ENCODE results near the gene COLGALT1. TPM values are rescaled to one million over a fixed set of nuclear protein-coding genes. Genes with fewer than 3 reads are reported as not detected.

Gene COLGALT1
- polyA plus RNA-seq, 1 of the 3 experiments (the other 2 are of a cell fraction) = 83.8 TPM

DNA sequence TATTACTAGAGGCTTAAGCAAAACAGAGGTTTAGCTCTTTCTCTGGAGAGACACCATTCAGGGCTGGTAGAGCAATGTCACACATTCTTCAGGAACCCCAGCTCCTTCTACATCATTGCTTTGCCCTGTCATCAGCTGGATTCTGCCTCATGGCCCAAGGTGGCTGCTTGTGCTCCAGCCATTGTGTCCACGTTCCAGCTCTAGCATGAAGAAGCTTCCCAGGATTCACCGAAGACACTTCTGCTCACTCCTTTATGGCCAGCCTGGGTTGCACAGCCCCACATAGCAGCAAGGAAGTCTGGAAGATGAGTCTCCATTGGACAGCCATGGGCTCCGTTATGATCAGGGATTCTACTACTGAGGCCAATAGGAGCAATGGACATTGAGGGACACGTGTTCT, 30.8 kb upstream of the COLGALT1 start:
- CTCF ChIA-PET = no interaction called here
- H3K27ac ChIP-seq (ENCODE audit: low read depth in 2 of 2, low read length in 1 of 2) = no peak overlapping the region
- H3F3A ChIP-seq (replicated peaks; ENCODE audit: insufficient read depth) = no peaks in the 10 kb centered on the region
- 60% methylated on average over 4 of the region's 4 CpGs for WGBS (ENCODE audit: low lambda C conversion rate)
- no peak overlapping the region for H3K4me3 ChIP-seq (ENCODE audit: low read depth in 2 of 2, low read length in 1 of 2)
- H2AFZ ChIP-seq (ENCODE audit: low read depth) = no peak overlapping the region
- H3K27me3 ChIP-seq (ENCODE audit: insufficient read depth) = no peaks in the 10 kb centered on the region
- POLR2A ChIA-PET = no interaction called here
- no peaks in the 10 kb centered on the region for H3K4me1 ChIP-seq (ENCODE audit: control insufficient read depth in 1 of 2, insufficient read depth in 2 of 2, low read depth in 1 of 2, low read length in 1 of 2)
- H3K9me3 ChIP-seq = no peaks in the 10 kb centered on the region
- H3K4me2 ChIP-seq = no peak overlapping the region
- no peaks in the 10 kb centered on the region for H3K79me2 ChIP-seq (ENCODE audit: insufficient read depth)
- H4K20me1 ChIP-seq (ENCODE audit: insufficient read depth) = no peaks in the 10 kb centered on the region
- peaks cover 0 to 4% of the 10 kb centered on the region in 2 experiments for H3K36me3 ChIP-seq (replicated peaks in 1 of 2; ENCODE audit: control insufficient read depth in 1 of 2, insufficient read depth in 2 of 2, low read length in 1 of 2)
- DNase-seq = no peak
- TF ChIP-seq, protein P1, sequence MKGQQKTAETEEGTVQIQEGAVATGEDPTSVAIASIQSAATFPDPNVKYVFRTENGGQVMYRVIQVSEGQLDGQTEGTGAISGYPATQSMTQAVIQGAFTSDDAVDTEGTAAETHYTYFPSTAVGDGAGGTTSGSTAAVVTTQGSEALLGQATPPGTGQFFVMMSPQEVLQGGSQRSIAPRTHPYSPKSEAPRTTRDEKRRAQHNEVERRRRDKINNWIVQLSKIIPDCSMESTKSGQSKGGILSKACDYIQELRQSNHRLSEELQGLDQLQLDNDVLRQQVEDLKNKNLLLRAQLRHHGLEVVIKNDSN (IDR thresholded peaks at IDR 0.05; ENCODE audit: borderline replicate concordance, low read depth) = no peak
- TF ChIP-seq, protein P2, sequence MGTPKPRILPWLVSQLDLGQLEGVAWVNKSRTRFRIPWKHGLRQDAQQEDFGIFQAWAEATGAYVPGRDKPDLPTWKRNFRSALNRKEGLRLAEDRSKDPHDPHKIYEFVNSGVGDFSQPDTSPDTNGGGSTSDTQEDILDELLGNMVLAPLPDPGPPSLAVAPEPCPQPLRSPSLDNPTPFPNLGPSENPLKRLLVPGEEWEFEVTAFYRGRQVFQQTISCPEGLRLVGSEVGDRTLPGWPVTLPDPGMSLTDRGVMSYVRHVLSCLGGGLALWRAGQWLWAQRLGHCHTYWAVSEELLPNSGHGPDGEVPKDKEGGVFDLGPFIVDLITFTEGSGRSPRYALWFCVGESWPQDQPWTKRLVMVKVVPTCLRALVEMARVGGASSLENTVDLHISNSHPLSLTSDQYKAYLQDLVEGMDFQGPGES (IDR thresholded peaks at IDR 0.05; ENCODE audit: low read depth, low read length) = no peak
- TF ChIP-seq, protein P3, sequence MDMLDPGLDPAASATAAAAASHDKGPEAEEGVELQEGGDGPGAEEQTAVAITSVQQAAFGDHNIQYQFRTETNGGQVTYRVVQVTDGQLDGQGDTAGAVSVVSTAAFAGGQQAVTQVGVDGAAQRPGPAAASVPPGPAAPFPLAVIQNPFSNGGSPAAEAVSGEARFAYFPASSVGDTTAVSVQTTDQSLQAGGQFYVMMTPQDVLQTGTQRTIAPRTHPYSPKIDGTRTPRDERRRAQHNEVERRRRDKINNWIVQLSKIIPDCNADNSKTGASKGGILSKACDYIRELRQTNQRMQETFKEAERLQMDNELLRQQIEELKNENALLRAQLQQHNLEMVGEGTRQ (IDR thresholded peaks at IDR 0.05; ENCODE audit: borderline replicate concordance, low read depth, low read length) = no peak
- no peak for TF ChIP-seq RCOR1 (IDR thresholded peaks at IDR 0.05; ENCODE audit: low read length)
- no peak for TF ChIP-seq NFIC (IDR thresholded peaks at IDR 0.05; ENCODE audit: borderline replicate concordance)
- no peak overlapping the region for H3K9ac ChIP-seq
- H3K9me2 ChIP-seq = no peaks in the 10 kb centered on the region

DNA sequence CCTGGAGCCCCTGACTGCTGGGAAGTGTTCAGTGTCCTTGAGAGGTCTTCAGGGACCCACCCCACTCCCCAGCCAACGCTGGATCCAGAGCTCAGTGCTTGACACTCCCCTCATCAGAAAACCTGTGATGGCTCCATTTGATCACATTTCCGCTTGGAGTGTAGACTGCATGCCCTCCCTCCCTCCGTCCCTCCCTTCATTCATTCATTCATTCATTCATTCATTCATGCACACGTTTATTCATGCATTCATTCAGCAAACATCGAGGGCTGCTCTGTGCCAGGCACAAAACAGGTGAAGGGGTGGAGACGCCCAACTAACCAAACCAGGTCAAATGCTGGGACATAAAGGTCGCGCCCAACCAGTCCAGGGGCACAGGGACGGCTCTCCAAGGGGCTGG, 30.3 kb upstream of the COLGALT1 start:
- H2AFZ ChIP-seq (ENCODE audit: low read depth) = no peak overlapping the region
- H3K9me3 ChIP-seq = no peaks in the 10 kb centered on the region
- no peaks in the 10 kb centered on the region for H3F3A ChIP-seq (replicated peaks; ENCODE audit: insufficient read depth)
- H3K4me3 ChIP-seq (ENCODE audit: low read depth in 2 of 2, low read length in 1 of 2) = no peak overlapping the region
- no peaks in the 10 kb centered on the region for H3K9me2 ChIP-seq
- no peak overlapping the region for H3K4me2 ChIP-seq
- no peak overlapping the region for H3K9ac ChIP-seq
- ChIA-PET CTCF (no interaction called here), POLR2A (no interaction called here)
- DNase-seq = no peak
- H3K36me3 ChIP-seq (replicated peaks in 1 of 2; ENCODE audit: control insufficient read depth in 1 of 2, insufficient read depth in 2 of 2, low read length in 1 of 2) = no peaks in the 10 kb centered on the region
- H3K4me1 ChIP-seq (ENCODE audit: control insufficient read depth in 1 of 2, insufficient read depth in 2 of 2, low read depth in 1 of 2, low read length in 1 of 2) = no peaks in the 10 kb centered on the region
- H3K27ac ChIP-seq (ENCODE audit: low read depth in 2 of 2, low read length in 1 of 2) = no peak overlapping the region
- H4K20me1 ChIP-seq (ENCODE audit: insufficient read depth) = no peaks in the 10 kb centered on the region
- H3K79me2 ChIP-seq (ENCODE audit: insufficient read depth) = no peaks in the 10 kb centered on the region
- TF ChIP-seq POLR2AphosphoS5 (IDR thresholded peaks at IDR 0.05; ENCODE audit: low read depth, low read length) (no peak), FOSL2 (IDR thresholded peaks at IDR 0.05; ENCODE audit: borderline replicate concordance, low read depth) (no peak), RCOR1 (IDR thresholded peaks at IDR 0.05; ENCODE audit: low read length) (no peak), RFX5 (IDR thresholded peaks at IDR 0.05; ENCODE audit: low read length) (no peak), RXRA (IDR thresholded peaks at IDR 0.05; ENCODE audit: borderline replicate concordance, low read depth) (no peak), SIN3A (IDR thresholded peaks at IDR 0.05; ENCODE audit: borderline replicate concordance, low read depth, low read length) (no peak), CHD2 (IDR thresholded peaks at IDR 0.05; ENCODE audit: low read length, partially characterized antibody) (no peak), FOXJ3 (CRISPR knock-in tag; IDR thresholded peaks at IDR 0.05) (no peak), ELF1 (IDR thresholded peaks at IDR 0.05) (no peak), YY1 (IDR thresholded peaks at IDR 0.05; ENCODE audit: low read depth) (no peak), RAD21 (IDR thresholded peaks at IDR 0.05; ENCODE audit: low read length) (no peak)
- TF ChIP-seq, protein P4, sequence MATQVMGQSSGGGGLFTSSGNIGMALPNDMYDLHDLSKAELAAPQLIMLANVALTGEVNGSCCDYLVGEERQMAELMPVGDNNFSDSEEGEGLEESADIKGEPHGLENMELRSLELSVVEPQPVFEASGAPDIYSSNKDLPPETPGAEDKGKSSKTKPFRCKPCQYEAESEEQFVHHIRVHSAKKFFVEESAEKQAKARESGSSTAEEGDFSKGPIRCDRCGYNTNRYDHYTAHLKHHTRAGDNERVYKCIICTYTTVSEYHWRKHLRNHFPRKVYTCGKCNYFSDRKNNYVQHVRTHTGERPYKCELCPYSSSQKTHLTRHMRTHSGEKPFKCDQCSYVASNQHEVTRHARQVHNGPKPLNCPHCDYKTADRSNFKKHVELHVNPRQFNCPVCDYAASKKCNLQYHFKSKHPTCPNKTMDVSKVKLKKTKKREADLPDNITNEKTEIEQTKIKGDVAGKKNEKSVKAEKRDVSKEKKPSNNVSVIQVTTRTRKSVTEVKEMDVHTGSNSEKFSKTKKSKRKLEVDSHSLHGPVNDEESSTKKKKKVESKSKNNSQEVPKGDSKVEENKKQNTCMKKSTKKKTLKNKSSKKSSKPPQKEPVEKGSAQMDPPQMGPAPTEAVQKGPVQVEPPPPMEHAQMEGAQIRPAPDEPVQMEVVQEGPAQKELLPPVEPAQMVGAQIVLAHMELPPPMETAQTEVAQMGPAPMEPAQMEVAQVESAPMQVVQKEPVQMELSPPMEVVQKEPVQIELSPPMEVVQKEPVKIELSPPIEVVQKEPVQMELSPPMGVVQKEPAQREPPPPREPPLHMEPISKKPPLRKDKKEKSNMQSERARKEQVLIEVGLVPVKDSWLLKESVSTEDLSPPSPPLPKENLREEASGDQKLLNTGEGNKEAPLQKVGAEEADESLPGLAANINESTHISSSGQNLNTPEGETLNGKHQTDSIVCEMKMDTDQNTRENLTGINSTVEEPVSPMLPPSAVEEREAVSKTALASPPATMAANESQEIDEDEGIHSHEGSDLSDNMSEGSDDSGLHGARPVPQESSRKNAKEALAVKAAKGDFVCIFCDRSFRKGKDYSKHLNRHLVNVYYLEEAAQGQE (IDR thresholded peaks at IDR 0.05; ENCODE audit: low read depth, low read length) = no peak
- TF ChIP-seq, protein P5, sequence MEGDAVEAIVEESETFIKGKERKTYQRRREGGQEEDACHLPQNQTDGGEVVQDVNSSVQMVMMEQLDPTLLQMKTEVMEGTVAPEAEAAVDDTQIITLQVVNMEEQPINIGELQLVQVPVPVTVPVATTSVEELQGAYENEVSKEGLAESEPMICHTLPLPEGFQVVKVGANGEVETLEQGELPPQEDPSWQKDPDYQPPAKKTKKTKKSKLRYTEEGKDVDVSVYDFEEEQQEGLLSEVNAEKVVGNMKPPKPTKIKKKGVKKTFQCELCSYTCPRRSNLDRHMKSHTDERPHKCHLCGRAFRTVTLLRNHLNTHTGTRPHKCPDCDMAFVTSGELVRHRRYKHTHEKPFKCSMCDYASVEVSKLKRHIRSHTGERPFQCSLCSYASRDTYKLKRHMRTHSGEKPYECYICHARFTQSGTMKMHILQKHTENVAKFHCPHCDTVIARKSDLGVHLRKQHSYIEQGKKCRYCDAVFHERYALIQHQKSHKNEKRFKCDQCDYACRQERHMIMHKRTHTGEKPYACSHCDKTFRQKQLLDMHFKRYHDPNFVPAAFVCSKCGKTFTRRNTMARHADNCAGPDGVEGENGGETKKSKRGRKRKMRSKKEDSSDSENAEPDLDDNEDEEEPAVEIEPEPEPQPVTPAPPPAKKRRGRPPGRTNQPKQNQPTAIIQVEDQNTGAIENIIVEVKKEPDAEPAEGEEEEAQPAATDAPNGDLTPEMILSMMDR (IDR thresholded peaks at IDR 0.05) = no peak
- TF ChIP-seq, protein P6, sequence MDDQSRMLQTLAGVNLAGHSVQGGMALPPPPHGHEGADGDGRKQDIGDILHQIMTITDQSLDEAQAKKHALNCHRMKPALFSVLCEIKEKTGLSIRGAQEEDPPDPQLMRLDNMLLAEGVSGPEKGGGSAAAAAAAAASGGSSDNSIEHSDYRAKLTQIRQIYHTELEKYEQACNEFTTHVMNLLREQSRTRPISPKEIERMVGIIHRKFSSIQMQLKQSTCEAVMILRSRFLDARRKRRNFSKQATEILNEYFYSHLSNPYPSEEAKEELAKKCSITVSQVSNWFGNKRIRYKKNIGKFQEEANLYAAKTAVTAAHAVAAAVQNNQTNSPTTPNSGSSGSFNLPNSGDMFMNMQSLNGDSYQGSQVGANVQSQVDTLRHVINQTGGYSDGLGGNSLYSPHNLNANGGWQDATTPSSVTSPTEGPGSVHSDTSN (IDR thresholded peaks at IDR 0.05) = no peak
- H3K27me3 ChIP-seq (ENCODE audit: insufficient read depth) = no peaks in the 10 kb centered on the region
- WGBS (ENCODE audit: low lambda C conversion rate) = 48% methylated on average over 8 of the region's 9 CpGs

Measured in SK-N-SH (cell line).